ENCODE measurements around the gene ATP10A.
"Not testable (repeated sequence)": the region's sequence is repeated elsewhere in the genome, so short reads cannot be mapped to it uniquely, and the experiment has no call there.

Gene ATP10A

DNA sequence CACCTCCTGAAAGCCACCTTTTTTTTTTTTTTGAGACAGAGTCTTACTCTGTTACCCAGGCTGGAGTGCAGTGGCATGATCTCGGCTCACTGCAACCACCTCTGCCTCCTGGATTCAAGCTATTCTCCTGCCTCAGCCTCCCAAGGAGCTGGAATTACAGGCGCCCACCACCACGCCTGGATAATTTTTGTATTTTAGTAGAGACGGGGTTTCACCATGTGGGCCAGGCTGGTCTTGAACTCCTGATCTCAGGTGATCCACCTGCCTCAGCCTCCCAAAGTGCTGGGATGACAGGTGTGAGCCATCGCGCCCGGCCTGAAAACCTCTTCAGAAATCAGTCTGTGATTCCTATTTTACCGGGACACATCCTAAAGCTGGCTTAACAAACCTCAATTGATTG, 91.4 kb downstream of the ATP10A start:
- DNase-seq, result not testable (repeated sequence)

DNA sequence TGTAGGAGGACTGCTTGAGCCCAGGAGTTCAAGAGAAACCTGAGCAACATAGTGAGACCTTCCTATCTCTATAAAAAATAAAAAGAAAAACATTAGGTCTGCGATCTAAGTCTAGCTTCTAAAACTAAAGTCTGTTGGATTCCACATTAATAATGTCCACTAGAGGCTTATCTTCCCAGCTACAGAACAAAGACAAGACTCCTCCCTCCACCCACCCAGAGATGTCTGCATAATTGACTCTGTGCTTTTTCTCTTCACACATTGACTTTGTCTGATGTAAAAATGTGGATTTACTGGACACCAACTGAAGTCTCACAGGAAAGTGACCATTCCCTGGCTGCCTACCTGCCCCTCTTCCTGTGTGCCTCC, 91.8 kb downstream of the ATP10A start:
- DNase-seq, result no peak

DNA sequence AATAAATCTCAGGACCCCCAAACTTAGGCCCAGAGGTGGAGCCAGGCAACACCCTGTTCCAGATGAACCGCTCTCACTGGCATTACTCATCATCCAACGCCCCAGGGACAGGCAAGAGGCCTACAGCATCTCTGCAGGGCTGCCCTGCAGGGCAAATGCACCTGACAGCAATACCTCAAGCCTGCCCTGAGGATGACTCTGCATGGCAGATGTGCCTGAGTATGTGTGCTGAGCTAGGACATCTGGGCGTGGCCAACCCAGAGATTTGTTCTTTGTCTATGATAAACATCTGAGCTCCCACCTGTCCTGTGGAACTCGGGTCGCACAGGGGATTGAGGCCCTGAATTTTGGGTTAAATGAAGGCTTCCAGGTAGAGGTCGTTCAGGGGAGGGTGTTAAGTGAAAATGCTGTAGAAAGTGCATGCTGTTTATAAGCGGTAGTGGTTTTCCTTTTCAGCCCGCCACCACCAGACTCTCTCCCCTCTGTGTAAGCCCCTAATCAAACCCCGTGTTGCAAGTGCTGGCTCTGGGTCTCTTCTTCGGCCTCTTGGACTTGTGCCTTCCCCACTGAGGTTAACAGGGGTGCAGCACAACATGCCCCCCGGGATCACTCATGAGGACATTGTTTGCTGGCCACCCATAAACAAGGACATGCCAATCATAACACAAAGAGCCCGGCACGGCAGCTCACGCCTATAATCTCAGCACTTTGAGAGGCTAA, 92.3 kb downstream of the ATP10A start:
- DNase-seq, result no peak

DNA sequence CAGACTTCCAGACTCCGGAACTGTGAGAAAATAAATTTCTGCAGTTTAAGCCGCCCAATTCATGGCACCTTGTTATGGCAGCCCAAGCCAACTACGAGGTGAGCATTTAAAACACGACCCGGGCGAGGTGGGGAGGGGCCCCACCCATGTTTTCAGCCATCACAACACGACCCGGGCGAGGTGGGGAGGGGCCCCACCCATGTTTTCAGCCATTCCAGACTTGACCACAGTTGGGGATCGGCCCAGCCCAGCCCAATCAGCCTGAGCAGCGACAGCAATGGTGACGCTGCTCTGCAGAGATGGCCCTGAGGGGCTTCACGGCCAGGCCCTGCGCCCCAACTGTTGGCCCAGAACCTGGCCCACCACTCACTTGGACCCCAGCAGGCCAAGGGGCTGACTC, 93.1 kb downstream of the ATP10A start:
- DNase-seq, result no peak

DNA sequence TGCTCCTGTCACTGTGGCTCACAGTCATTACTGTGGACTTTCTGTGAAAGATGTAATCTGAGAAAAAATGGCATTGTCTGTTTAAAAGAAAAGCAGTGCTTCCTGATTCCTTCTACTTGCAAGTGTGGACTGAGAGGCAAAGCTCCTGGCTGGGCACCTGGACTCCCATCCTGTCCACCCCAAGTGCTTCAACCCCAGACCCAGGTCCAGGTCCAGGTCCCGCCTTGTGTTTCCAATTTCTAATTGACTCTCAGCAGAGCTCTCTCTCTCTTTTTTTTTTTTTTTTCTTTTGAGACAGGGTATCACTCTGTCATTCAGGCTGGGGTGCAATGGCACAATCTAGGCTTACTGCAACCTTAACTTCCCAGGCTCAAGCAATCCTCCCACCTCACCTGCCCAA, 94.9 kb downstream of the ATP10A start:
- DNase-seq, result no peak

DNA sequence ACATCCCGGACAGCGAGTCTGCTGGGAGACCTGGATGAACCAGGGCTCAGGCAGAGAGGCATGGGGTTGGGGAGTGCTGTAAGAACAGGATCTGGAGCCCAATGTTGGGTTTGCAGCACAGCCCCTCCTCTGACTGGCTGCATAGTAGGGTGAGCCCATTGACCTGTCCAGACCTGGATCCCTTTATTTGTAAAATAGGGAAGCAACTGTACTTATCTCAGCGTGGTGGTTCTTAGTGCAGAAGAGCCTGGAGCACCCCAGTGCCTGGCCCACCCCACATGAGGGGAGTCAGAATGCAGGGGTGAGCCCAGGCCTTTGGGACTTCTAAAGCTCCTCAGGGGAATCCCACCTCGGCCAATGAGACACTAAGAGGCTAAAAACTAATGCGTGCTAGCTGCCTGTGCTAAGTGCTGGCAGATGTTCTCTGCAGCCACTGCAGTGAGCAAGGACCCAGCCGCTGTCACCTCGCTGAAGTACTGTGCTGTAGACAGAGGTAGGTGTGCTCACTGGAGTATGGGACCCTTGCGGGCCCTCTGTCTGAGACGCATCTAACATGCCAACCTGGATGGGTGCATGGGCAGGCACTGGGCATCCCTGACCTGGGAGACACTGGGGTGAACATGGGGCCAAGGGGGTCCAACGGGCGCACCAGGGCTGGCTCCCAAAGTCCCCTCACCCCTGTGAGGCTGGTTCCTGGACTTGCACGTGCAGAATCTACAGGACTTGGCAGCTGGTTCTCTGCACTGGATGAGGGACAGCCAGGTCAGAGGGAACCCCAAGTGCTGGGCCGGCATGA, 95.6 kb downstream of the ATP10A start:
- DNase-seq, result no peak

DNA sequence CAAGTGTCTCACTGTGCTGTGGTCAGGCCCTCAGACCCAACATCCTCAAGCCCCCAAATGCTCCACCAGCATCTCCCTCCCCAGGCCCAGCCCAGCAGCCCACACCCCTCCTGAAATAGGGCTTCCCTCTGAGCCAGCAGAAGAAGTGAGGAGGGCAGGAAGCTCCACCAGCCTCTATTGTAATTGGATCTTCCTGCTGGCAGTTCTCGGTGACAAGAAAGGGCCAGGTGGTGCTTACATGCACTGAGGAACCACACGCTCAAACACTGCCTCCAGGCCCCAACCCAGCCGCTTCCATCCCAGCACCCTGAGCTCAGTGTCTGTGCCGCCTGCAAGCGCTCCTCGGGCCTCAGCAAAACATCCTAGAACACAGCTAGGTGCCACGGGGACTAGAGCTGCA, 96.7 kb downstream of the ATP10A start:
- DNase-seq, result no peak

DNA sequence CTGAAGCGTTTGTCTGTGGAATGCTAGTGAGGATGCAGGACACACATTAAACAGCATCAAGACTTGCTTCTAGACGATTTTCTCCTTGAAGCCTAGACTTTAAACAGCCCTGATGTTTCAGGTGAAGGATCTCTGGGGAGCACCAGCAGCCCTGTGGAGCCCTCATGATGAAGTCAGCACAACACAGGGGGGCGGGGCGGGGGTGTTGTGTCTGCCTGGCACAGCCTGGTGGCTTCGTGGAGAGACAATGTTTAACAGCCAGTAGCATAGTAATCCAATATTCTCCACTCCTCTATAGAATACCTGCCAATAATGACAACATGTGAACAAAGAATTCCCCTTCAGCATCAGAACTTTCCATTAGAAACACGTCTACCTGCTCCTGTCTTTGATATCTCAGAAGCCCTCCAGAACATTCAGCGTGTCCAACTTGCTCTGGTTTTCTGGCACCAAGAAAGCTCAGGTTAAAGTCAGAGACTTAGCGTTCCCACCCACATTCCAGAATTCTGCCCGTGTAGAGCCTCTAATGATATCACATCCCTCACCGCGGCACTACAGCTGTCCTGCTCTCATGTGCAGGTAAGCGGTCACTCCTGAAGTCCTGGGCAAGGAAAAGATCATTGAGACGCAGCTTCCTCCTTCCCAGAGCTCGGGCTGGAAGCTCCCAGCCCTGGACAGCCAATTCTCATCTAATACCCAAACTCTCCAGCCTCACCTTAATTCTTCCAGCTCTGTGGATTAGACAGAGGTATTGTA, 98.0 kb downstream of the ATP10A start:
- DNase-seq, result no peak

DNA sequence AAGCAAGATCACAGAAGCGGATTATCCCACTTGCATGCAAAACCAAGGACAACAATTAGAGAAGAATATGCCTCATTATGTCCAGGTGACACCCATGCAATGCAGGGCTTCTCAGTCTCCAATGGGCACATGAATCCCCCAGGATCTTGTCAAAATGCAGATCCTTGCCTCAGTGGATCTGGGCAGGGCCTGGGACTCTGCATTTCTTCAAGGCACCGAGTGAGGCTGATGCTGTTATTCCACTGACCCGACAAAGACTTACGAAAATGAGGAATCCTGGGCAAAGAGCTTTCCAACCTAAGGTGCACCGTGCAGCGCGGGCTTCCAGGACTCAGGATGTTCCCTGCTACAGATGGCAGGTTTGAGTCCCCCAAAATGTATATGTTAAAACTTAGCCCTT, 99.2 kb downstream of the ATP10A start:
- DNase-seq, result no peak

DNA sequence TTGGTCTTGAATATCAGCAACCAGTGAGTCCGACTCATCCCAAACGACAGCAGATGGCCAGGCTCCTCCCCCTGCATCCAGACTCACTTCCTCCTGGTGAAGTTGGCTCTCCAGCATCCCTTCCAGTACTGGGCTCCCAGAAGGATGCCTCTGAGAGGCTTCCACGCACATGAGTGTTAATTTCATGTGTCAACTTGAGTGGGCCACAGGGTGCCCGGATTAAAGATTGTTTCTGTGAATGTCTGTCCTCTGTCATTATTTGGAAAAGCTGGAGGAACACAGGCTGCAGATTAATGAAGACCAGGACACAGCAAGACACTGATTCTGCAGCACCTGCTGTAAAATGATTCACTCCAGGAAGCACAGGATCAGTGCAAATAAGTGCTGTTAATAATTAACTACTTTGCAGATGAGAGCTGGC, 99.8 kb downstream of the ATP10A start:
- DNase-seq, result no peak

DNA sequence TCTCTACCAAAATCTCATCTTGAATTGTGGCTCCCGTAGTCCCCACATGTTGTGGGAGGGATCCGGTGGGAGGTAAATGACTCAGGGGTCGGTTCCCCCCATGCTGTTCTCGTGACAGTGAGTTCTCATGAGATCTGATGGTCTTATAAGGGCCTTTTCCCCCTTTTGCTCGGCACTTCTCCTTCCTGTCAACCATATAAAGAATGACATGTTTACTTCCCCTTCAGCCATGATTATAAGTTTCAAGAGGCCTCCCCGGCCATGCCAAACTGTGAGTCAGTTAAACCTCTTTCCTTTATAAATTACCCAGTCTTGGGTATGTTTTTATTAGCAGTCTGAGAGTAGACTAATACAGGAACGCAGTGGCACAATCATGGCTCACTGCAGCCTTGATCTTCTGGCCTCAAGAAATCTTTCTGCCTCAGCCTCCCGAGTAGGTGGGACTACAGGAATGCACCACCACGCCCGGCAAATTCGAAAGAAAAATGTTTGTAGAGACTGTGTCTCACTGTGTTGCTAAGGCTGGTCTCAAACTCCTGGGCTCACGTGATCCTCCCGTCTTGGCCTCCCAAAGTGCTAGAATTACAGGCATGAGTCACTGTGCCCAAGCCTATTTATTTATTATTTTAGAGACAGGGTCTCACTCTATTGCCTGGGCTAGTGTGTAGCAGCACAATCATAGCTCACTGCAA, 101.0 kb downstream of the ATP10A start:
- DNase-seq, result no peak

DNA sequence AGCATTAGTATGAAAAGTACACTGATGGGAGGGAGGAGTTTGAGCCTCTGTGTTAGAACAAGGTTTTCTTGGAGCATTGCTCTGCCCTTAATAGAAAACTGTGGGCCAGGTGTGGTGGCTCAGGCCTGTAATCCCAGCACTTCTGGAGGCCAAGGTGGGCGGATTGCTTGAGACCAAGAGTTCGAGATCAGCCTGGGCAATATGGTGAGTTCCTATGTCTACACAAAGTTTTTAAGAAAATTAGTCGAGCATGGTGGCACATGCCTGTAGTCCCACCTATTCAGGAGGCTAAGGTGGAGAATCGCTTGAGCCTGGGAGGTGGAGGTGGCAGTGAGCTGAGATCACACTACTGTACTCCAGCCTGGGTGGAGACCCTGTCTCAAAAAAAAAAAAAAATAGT, 103.7 kb downstream of the ATP10A start:
- no peak for DNase-seq

DNA sequence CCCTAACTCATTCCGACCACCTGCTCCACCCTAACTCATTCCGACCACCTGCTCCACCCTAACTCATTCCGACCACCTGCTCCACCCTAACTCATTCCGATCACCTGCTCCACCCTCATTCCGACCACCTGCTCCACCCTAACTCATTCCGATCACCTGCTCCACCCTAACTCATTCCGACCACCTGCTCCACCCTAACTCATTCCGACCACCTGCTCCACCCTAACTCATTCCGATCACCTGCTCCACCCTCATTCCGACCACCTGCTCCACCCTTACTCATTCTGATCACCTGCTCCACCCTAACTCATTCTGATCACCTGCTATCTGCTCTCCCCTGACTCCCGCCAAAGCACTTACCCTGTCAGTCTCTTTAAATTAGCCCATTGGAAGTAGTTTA, 104.5 kb downstream of the ATP10A start:
- DNase-seq, result not testable (repeated sequence)

DNA sequence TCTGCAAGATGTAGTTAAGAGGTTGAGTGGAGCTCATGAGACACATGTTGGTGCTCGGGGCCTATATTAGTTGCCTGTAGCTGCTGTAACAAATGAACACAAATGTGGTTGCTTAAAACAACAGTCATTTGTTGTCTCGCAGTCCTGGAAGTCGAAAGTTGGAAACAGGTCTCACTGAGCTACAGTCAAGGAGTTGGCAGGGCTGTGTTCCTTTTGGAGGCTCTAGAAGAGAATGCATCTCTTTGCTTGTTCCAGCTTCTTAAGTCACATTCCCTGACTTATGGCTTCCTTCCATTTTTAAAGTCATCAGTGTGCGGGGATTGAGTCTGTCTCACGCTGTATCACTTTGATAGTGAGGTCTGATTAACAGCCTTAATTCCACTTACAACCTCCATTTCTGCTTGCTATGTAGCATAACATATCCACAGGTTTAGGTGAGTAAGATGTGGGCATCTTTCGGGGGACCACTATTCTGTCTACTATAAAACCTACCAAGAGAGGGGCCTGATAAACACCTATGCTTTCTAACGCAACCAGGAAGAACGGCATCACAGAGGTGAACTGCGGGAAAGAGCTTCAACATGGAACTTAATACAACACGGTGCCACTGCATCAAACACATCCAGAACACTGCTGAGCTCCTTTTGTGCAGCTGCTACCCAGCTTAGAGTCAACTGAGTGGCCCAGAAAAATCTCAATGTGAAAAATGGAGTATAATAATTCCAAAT, 119.4 kb downstream of the ATP10A start:
- DNase-seq, result no peak

DNA sequence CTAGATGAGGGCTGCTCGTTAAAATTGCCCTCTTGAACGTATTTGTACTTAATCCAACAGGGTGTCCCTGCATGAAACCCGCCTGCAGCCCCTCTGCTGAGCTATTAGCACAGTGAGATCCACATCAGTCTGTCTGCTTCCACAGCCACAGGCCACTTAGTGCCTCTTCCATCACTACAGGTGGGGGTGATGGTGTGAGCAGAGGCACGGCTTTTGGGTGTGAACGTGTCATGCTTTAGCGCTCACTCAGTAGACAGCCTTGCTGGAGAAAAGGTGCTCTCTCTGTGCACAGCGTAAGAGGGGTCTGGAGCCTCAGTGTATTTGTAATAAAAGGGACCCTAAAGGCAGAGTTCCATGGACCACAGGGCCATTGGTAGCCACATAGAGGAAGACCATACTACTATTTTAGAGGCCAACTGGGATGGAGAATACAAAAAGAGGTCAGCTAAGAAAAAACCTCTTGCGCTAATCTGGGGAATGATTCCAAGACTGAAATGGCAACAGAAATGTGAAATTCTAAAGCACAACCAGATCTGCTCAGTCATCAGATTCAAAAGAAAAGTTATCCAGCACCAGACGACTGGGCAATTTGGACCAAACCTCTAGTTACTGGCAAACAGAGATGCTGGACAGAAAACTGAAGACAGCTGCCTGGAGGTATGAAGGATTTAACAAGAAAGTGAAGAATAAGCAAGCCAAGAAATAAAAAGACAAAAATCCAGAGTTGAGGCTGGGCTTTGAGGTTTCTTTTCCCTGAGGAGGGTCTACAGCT, 120.2 kb downstream of the ATP10A start:
- no peak for DNase-seq

DNA sequence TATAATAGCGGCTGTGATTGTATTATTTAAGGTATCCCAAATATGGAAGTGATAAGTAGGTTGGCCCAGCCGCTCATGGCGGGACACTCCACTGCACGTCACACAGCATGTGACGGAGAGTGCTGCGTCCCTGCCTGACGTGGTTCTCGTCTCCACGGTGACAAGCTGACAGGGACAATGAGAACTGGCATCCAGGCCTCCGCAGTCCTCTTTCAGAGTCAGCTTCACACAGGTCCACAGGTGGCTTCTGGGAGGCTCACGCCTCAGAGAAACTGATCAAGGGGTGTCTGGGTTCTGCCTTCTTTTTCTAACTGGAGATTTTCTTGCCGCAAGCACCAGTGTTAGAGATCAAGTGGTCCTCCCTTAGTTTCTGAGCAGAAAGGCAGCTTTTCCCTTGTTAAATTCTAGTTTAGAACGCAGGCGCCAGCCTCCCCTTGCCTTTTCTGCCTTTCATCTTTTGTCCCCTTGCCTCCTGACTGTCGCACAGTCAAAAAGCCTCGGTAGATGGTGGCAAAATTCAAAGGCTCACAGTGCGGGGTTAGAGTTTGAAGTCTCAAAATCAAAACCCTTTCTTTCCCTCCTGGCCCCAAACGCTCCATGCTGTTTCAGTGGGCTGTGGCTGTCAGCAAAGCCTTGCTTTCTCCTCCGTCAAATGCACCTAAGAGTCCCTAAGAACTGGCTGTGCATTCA, 120.9 kb downstream of the ATP10A start:
- no peak for DNase-seq

DNA sequence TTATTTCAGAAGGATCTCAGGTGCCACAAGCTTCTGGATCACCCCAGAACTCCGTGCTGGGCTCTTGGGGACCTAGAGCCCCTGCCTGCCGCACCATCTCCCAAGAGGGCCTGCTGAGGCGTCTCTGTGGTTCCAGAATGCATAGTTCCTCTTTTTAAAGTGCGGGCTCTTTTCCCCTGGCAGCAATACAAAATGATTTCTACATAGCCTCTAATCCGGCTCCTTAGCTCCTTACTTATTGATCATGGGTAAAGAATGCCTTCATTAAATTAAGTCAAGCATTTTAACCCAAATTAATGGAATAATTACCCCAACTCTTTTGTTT, 121.9 kb downstream of the ATP10A start:
- DNase-seq, result no peak

DNA sequence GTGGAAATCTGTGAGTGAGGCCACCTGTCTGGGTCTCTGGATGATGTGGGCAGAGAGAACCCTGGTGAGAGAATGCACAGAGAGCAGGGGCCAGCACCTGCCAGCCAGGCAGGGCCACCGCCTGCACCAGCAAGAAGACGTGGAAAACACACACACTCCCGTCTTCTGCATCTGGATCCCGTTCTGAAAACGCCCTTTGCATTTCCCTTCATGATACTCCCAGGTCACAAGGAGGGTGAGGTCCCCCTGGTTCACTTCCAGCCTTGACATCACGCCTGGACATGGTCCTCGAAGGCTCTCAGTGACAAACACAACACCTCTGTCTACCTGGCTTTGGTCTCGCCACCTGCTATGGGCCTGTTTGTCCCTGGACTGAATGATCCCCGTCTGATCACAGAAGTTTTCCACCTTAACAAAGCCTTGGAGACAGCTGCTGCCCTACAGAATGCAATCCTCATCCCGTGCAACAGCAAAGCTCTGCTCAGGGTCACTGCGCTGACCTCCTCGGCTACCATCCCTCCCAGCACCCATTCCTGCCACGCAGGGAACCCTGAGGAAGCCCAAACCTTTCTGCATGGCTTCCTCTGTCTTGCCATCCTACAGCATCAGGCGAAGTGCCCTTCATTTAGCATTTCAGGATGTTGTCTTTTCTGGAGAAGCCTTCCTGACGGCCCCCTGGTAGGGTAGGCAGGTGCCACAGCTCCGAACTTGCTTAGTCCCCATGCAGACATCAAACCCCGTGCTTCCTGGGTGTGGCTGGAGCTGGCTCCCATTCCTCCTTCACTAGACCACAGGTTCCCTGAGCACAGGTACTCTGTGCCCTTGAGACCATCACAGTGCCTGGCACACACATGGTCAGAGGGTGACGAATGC, 122.5 kb downstream of the ATP10A start:
- no peak for DNase-seq

DNA sequence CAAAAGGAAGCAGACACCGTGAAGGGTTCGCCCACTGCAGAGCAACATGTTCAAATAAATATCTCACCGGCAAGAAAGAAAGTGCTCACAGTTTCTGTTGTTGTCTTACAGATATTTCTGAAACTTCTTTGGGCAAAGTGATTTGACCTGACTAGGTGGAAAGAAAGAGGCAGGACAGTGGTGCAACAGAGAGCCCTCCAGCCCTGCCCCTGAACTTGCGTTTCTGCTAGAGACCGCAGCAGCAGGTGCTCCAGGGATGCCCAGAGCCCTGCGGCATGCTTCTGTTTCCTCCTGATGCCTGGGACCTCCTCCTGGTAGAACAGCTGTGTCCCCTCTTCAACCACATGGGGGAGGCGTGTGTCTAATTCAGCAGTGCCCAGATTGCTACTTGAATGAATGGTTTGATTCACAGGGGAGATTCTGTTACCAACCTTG, 123.4 kb downstream of the ATP10A start:
- DNase-seq, result peak; percentile 34 to 44
